Neural crest cell (in vitro differentiated cells): ENCODE measurements around the gene NID1. TPM values are rescaled to one million over a fixed set of nuclear protein-coding genes. Genes with fewer than 3 reads are reported as not detected.

ENCODE experiments used
- DNase-seq: peaks from one replicate; pipeline ENCODE4 v3.0.0; 2021; ENCODE audit warnings: low read depth, mixed read lengths, low spot score
- H3K27ac Mint-ChIP-seq: one replicate; pipeline ENCODE4 v1.8.0; 2021; ENCODE audit warnings: mild to moderate bottlenecking, mixed read lengths; ENCODE audit not compliant: unreplicated experiment
- H3K27me3 Mint-ChIP-seq: 2 replicates; pipeline ENCODE4 v1.8.0; 2021; ENCODE audit warnings: low read depth, mild to moderate bottlenecking, mixed read lengths
- H3K36me3 Mint-ChIP-seq: 2 replicates; pipeline ENCODE4 v1.8.0; 2021; ENCODE audit warnings: low read depth, mild to moderate bottlenecking, mixed read lengths
- H3K4me1 Mint-ChIP-seq: 2 replicates; pipeline ENCODE4 v1.8.0; 2021; ENCODE audit warnings: mixed read lengths
- H3K4me3 Mint-ChIP-seq: one replicate; pipeline ENCODE4 v1.8.0; 2021; ENCODE audit warnings: mild to moderate bottlenecking, mixed read lengths
- H3K9me3 Mint-ChIP-seq: 2 replicates; pipeline ENCODE4 v1.8.0; 2021; ENCODE audit warnings: mixed read lengths
- CTCF ChIP-seq: fragments of 200-600 bp; sonication (generic); conservative IDR thresholded peaks from 2 replicates; pipeline ENCODE4 v1.5.0; 2021; ENCODE audit warnings: antibody characterized with exemption, mild to moderate bottlenecking
- total RNA-seq: library from RNA; stranded (reverse); gene quantifications from 2 replicates; pipeline ENCODE4 v1.2.1, GENCODE V29; 2021

The NID1 gene
- total RNA-seq, 1 donor from 2014 or later, result 90.3 TPM

- no peak for DNase-seq
- Mint-ChIP-seq H3K27ac (peak overlapping the region; percentile 52), H3K9me3 (peaks cover 3% of the 10 kb centered on the region), H3K4me3 (no peak overlapping the region), H3K4me1 (no peaks in the 10 kb centered on the region), H3K27me3 (no peaks in the 10 kb centered on the region), H3K36me3 (peaks cover 4% of the 10 kb centered on the region)
- no peak for TF ChIP-seq CTCF
These were observed 104.1 kb downstream of the NID1 start for GRCh38 chr1:235960809-235961208.

GRCh38 chr1:235958021-235958420 is 106.9 kb downstream of the NID1 start:
- TF ChIP-seq CTCF, result no peak
- Mint-ChIP-seq H3K9me3 (no peaks in the 10 kb centered on the region), H3K4me3 (no peak overlapping the region), H3K36me3 (no peaks in the 10 kb centered on the region), H3K27me3 (no peaks in the 10 kb centered on the region), H3K27ac (no peak overlapping the region), H3K4me1 (no peaks in the 10 kb centered on the region)
- no peak for DNase-seq

GRCh38 chr1:235955777-235956176 is 109.1 kb downstream of the NID1 start:
- Mint-ChIP-seq H3K4me1 (peaks cover 3% of the 10 kb centered on the region), H3K36me3 (no peaks in the 10 kb centered on the region), H3K4me3 (no peak overlapping the region), H3K27me3 (no peaks in the 10 kb centered on the region), H3K27ac (no peak overlapping the region), H3K9me3 (no peaks in the 10 kb centered on the region)
- no peak for TF ChIP-seq CTCF
- no peak for DNase-seq

GRCh38 chr1:235954306-235955283 is 110.3 kb downstream of the NID1 start:
- H3K27me3 Mint-ChIP-seq, result no peaks in the 10 kb centered on the region

GRCh38 chr1:235953801-235954200 is 111.1 kb downstream of the NID1 start:
- DNase-seq, result no peak

More at GRCh38 chr1:235954306-235955283, 110.3 kb downstream of the NID1 start:
- Mint-ChIP-seq H3K27ac (no peak overlapping the region), H3K4me3 (no peak overlapping the region), H3K36me3 (no peaks in the 10 kb centered on the region), H3K4me1 (peaks cover 11% of the 10 kb centered on the region), H3K9me3 (no peaks in the 10 kb centered on the region)
- no peak for DNase-seq
- no peak for TF ChIP-seq CTCF

More at GRCh38 chr1:235953801-235954200, 111.1 kb downstream of the NID1 start:
- no peak overlapping the region for H3K27ac Mint-ChIP-seq
- TF ChIP-seq CTCF, result no peak
- H3K4me1 Mint-ChIP-seq, result peaks cover 11% of the 10 kb centered on the region
- H3K27me3 Mint-ChIP-seq, result no peaks in the 10 kb centered on the region
- H3K9me3 Mint-ChIP-seq, result no peaks in the 10 kb centered on the region
- no peak overlapping the region for H3K4me3 Mint-ChIP-seq
- H3K36me3 Mint-ChIP-seq, result no peaks in the 10 kb centered on the region
